GM21515 (cell line): ENCODE data around the gene CEP128.
A peak's percentile ranks its signal among the peaks of the same experiment; 100 is the strongest.

Experiments
- ATAC-seq: cut with Tn5 transposase; IDR thresholded peaks from one replicate; pipeline ENCODE4 v1.9.1; 2021; ENCODE audit not compliant: unreplicated experiment

The CEP128 gene

DNA sequence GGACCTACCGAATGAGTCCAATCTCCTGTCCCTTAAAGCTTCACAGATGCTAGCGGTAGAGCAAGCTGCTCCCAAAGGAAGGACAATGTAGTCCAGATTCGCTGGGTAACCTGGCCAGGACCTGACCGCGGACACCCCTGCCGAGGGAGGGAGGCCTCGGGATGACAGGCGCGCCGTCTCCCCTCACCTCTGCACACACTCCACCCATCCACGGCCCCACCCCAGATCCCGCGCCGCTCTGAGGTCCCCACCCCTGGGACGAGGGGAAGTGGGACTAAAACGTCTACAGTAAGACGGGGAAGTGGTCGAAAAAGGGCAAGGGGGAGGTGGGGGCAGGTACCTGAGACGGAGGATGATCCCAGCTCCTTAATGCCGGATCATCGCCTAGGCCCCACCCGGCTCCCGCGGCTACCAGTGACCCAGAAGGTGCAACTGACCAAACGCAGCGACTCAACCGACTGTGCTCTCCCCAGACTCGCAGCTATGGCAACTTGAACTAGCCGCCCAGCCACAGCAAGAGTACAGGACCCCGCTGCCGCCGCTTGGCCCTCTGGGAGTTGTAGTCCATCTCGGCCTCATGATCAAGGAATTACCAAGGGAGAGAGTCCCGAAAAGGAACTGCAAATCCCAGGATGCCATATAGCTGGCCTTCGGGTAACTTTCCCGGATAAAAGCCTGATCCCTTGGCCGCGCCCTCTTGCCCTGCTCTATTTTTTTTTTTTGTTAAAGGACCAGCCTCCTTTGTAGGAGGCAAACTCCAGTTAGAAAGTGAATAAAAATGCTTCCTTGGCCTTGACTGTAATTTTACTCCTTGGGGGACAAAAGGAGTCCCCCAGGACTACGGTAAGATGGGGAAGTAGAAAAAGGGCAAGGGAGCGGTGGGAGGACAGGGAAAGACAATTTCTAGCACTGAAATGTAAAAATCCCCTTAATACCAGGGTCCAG is at the start of gene CEP128:
Gene CEP128 (minus strand): TSS at position 498 of the 945 bp plus-strand sequence.
- ATAC-seq: peak; percentile 99

GRCh38 chr14:80988735-80989429 is 47.3 kb upstream of the CEP128 start:
- ATAC-seq: no peak

GRCh38 chr14:80988192-80988591 is 46.7 kb upstream of the CEP128 start:
- no peak for ATAC-seq

- ATAC-seq: peak; percentile 69
These were observed 45.9 kb upstream of the CEP128 start for GRCh38 chr14:80987235-80988032.

- no peak for ATAC-seq
These were observed 41.2 kb upstream of the CEP128 start for GRCh38 chr14:80982711-80983110.

- no peak for ATAC-seq
These were observed 40.1 kb upstream of the CEP128 start for GRCh38 chr14:80981673-80982072.

GRCh38 chr14:80981156-80981555 is 39.6 kb upstream of the CEP128 start:
- no peak for ATAC-seq

DNA sequence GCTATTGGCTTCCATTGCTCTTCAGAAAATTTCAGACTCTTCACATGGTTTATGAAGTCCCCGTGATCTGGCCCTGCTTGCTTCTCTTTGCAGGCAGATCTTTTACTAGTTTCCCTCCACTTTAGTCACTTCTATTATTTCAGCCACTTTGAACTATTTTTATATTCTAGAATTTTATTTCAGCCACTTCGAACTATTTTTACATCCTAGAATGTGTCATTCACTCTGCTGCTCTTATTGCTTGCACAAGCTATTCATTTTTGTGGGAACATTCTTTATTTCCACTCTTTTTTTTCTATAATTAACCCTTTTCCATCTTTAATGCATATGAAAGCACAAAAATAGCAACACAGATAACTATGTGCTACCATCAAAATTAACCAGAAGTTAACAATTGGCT is 38.4 kb upstream of the CEP128 start:
- no peak for ATAC-seq

GRCh38 chr14:80978403-80978802 is 36.9 kb upstream of the CEP128 start:
- ATAC-seq: no peak

DNA sequence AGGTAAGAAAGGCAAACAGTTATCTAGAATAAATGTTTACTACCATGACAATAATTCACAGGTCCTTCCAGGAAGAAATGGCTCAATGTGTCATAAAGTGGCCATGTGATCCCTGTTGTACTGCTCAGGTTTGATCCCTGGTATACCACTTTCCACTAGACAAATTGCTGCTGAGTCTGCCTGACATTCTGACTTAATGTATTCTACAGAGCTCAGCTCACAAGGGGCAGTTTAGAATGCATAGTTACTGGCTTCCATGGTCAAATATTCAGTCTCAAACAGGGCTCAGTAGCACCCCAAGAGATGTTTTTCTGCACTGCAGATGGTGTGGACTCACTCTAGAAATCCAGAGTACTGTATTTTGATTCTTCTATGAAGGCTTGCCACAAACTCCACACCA is 35.7 kb upstream of the CEP128 start:
- no peak for ATAC-seq

DNA sequence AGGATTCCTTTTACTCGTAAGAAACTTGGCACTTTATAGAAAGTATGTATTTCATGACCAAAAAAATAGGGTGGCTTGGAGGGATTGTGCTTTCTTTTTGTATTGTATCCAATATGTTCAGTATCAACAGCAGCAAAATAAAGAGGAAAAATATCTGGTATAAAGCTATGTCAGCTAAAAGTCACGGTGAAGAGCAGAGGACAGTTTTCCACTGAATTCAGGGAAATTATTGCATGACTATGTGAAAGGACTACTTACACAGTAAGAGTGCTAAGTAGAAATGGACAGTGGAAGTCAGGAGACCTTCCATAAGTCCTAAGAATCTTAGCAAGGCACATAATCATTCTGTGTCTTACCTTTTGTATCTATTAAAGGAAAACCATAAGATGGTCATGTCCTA is 33.1 kb upstream of the CEP128 start:
- ATAC-seq: no peak

GRCh38 chr14:80973931-80974641 is 32.5 kb upstream of the CEP128 start:
- ATAC-seq: no peak

DNA sequence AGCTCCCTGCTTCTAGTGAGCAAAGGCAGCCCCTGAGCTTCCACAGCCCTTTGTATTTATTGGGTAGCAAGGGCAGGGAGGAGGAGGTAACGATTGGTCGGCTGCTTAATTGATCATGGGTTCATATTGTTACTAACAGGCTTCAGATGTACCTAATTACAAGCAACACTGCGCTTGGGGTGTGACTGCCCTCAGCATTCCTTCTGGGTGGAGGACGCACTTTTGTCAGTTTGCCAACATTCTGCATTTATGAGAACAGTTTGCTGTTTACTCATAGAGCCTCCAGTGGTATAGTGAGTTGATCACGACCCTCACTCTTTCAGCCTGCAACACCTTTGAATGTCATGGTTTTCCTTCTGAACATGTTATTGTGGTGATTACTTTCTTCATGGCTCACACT is 23.5 kb upstream of the CEP128 start:
- ATAC-seq: no peak

GRCh38 chr14:80959496-80959895 is 18.0 kb upstream of the CEP128 start:
- ATAC-seq: peak; percentile 98

- ATAC-seq: no peak
These were observed 17.4 kb upstream of the CEP128 start for GRCh38 chr14:80958939-80959338.

DNA sequence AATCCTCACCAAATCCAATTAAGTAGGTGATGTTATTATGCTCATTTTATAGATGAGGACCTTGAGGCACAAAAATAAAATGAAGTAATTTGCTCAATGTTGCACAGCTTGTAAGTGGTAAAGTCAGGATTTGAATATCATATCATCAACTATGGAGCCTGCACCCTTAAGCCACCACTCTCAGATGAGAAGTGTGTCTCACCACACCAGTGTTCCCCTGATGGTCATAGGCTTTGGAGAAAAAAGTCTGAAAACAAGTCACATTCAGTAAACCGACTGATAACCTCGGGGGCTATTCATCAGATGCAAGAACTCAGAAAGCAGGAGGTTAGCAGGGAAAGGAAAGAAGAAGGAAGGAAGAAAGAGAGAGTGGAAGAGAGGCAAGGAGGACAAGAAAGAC is 16.7 kb upstream of the CEP128 start:
- ATAC-seq: no peak

DNA sequence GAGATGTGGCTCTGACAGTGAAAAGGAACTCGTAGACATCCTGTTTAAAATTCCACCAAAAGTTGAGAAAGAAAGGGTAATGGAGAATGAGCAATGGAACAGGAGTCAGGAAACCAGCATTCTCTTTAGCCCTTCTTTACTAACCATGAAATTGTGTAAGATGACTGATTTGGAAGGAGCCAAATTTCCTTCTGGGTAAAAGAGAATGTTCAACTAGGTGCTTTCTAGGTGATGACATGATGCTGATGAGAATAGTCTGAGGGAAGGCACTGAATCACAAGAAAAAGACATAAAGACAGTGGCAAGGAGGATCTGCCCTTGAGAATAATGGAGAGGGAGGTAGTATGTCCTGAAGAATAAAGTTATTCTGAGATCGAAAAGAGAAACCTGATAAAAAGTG is 16.1 kb upstream of the CEP128 start:
- ATAC-seq: no peak

DNA sequence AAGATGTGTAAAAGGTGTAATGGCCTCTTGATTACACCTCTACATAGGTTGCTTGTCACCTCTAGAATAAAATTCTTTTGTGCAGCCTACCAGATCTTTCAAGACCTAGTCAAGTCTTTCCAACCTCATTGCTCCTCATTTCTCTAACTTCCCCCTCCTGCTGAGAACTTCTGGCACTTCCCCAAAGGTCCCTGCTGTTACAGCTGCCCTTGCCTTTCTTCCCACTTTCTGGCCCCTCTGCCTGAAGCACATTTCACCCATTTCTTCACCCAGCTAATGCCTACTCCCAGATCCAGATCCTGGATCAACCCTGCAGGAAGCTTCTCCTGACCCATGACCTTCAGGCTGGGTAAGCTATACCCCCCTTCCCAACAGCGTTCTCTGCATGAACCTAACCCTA is 15.4 kb upstream of the CEP128 start:
- no peak for ATAC-seq

GRCh38 chr14:80956102-80956501 is 14.6 kb upstream of the CEP128 start:
- no peak for ATAC-seq

GRCh38 chr14:80955416-80955941 is 13.9 kb upstream of the CEP128 start, which contains the start of gene TSHR:
TSHR (plus strand) TSS chr14:80955621; CDS start chr14:80955681, 60 bp downstream.
- ATAC-seq: no peak
